Neural cell (in vitro differentiated cells): Measurements from ENCODE around the gene SMARCC2. TPM values are rescaled to one million over a fixed set of nuclear protein-coding genes. Genes with fewer than 3 reads are reported as not detected.

Experiments used
- H2AFZ ChIP-seq: fragments of 200-600, 300-800 bp; sonication (generic), shearing (Covaris generic); 2 replicates; pipeline ENCODE4 v1.6.0; 2014; ENCODE audit warnings: low read depth, mild to moderate bottlenecking, antibody characterized with exemption, low read length, moderate library complexity
- H3F3A ChIP-seq: fragments of 200-600 bp; shearing (Covaris generic); 2 replicates; pipeline ENCODE4 v1.6.1; 2016; ENCODE audit warnings: mild to moderate bottlenecking, moderate library complexity, mixed read lengths, antibody characterized with exemption, low read length; ENCODE audit not compliant: insufficient read depth, poor library complexity, severe bottlenecking
- H3K27ac ChIP-seq: fragments of 200-600, 300-800 bp; sonication (generic), shearing (Covaris generic); 2 replicates; pipeline ENCODE4 v1.5.1; 2014; ENCODE audit warnings: mild to moderate bottlenecking, low read length, moderate library complexity
- H3K27me3 ChIP-seq: fragments of 300-800, 200-600 bp; sonication (generic), shearing (Covaris generic); 2 replicates; pipeline ENCODE4 v1.6.0; 2014; ENCODE audit warnings: mild to moderate bottlenecking, low read depth, low read length, moderate library complexity; ENCODE audit not compliant: insufficient read depth
- H3K36me3 ChIP-seq: fragments of 300-800, 200-600 bp; sonication (generic), shearing (Covaris generic); 2 replicates; pipeline ENCODE4 v1.5.1; 2014; ENCODE audit warnings: mild to moderate bottlenecking, antibody characterized with exemption, low read length, moderate library complexity; ENCODE audit not compliant: insufficient read depth
- H3K4me2 ChIP-seq: fragments of 300-800, 200-600 bp; sonication (generic), shearing (Covaris generic); 2 replicates; pipeline ENCODE4 v1.6.0; 2014; ENCODE audit warnings: mild to moderate bottlenecking, low read length
- H3K4me3 ChIP-seq: fragments of 300-800, 200-600 bp; sonication (generic), shearing (Covaris generic); 2 replicates; pipeline ENCODE4 v1.5.1; 2014; ENCODE audit warnings: mild to moderate bottlenecking, low read length, moderate library complexity
- H3K79me2 ChIP-seq: fragments of 200-600 bp; shearing (Covaris generic); replicated peaks from 2 replicates; pipeline ENCODE4 v1.6.0; 2014; ENCODE audit warnings: mild to moderate bottlenecking, low read length, moderate library complexity; ENCODE audit not compliant: insufficient read depth
- H3K9ac ChIP-seq: fragments of 300-800, 200-600 bp; sonication (generic), shearing (Covaris generic); 2 replicates; pipeline ENCODE4 v1.6.1; 2016; ENCODE audit warnings: mild to moderate bottlenecking, low read length, mixed read lengths
- H3K9me2 ChIP-seq: fragments of 200-600 bp; shearing (Covaris generic); 2 replicates; pipeline ENCODE4 v1.6.1; 2016; ENCODE audit warnings: mild to moderate bottlenecking, low read length, mixed read lengths; ENCODE audit not compliant: insufficient read depth
- H3K9me3 ChIP-seq: fragments of 200-600, 300-800 bp; sonication (generic), shearing (Covaris generic); 2 replicates; pipeline ENCODE4 v1.6.1; 2016; ENCODE audit warnings: mild to moderate bottlenecking, mixed run types, low read length, moderate library complexity, mixed read lengths
- H4K20me1 ChIP-seq: fragments of 200-600 bp; shearing (Covaris generic); 2 replicates; pipeline ENCODE4 v1.6.1; 2016; ENCODE audit warnings: mild to moderate bottlenecking, mixed run types; ENCODE audit not compliant: insufficient read depth
- EP300 ChIP-seq: fragments of 450-650 bp; conservative IDR thresholded peaks from 2 replicates; pipeline ENCODE4 v1.6.1; 2014; ENCODE audit warnings: antibody characterized with exemption, mild to moderate bottlenecking, moderate library complexity; ENCODE audit not compliant: poor library complexity, severe bottlenecking
- EZH2 ChIP-seq: fragments of 200-600, 300-800 bp; shearing (Covaris generic), sonication (generic); IDR thresholded peaks from 2 replicates; pipeline ENCODE4 v1.6.1; 2014; ENCODE audit warnings: antibody characterized with exemption, low read length, borderline replicate concordance, mild to moderate bottlenecking; ENCODE audit not compliant: insufficient read depth, poor library complexity, severe bottlenecking
- MXI1 ChIP-seq: fragments of 450-650 bp; conservative IDR thresholded peaks from 2 replicates; pipeline ENCODE4 v1.6.1; 2014; ENCODE audit warnings: antibody characterized with exemption, mild to moderate bottlenecking; ENCODE audit not compliant: poor library complexity, severe bottlenecking
- POLR2AphosphoS5 ChIP-seq: IDR thresholded peaks from 2 replicates; pipeline ENCODE4 v1.6.1; 2012
- RAD21 ChIP-seq: fragments of 450-650 bp; conservative IDR thresholded peaks from 2 replicates; pipeline ENCODE4 v1.6.1; 2014; ENCODE audit warnings: antibody characterized with exemption, mild to moderate bottlenecking, moderate library complexity
- SMC3 ChIP-seq: fragments of 450-650 bp; conservative IDR thresholded peaks from 2 replicates; pipeline ENCODE4 v1.6.1; 2014; ENCODE audit warnings: antibody characterized with exemption, mild to moderate bottlenecking, moderate library complexity; ENCODE audit not compliant: poor library complexity
- TAF1 ChIP-seq: IDR thresholded peaks from 2 replicates; pipeline ENCODE4 v1.6.1; 2012; ENCODE audit warnings: low read depth
- polyA plus RNA-seq: library from polyadenylated mRNA; depleted of rRNA; stranded (reverse); fragments of >200 nt; gene quantifications from 2 replicates; pipeline ENCODE4 v1.2.3, GENCODE V29; 2014
- TF ChIP-seq, protein P1 (sequence below): fragments of 450-650 bp; IDR thresholded peaks from 2 replicates; pipeline ENCODE4 v1.5.1; 2014; ENCODE audit warnings: antibody characterized with exemption, mild to moderate bottlenecking, moderate library complexity; ENCODE audit not compliant: poor library complexity, severe bottlenecking
- TF ChIP-seq, protein P2 (sequence below): IDR thresholded peaks from 2 replicates; pipeline ENCODE4 v1.6.1; 2012; ENCODE audit warnings: borderline replicate concordance

The SMARCC2 gene
- polyA plus RNA-seq, 1 donor from 2014 or later, result 85.6 TPM

DNA sequence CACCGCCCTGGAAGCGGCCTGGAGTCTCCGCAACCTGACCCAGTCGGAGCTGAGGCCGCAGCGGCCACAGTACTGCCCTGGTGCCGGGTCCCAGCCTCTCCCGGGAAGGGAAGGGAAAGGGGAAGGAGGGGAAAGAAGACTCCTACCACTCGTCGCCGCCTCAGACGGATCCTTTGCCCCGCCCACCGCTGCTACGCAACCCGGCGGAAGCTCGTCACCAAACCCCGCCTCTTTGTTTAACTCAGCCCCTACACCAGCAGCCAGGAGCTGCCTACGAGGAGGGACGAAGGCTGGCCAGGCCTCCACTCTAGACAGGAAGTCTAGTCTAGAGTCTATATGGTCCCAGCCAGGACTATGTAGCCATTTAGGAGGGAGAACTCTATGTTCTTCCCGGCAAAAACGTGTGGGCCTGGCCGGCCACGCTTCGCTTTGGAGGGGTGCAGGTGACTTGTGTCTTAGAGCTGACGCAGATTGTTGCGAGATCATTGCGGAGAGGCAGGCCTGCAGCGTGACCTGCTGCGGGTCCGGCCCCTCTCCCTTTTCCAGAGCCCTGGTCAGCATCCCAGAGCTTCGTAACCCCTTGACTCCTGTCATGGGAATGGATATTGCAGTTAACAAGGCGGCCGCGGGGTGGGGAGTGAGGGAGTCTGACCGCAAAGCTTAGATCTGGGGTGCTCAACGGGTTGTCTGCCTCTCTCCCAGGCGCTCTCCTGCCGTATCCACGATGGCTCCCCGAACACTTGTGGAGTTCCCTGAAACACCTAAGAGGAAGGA is 32.7 kb upstream of the SMARCC2 start, which contains the start of gene RNF41:
Gene RNF41 (minus strand): TSS at position 166 of the 774 bp plus-strand sequence. CDS start 7,875 bp downstream, outside the sequence.
- Histone ChIP-seq H3F3A (peaks cover 5% of the 10 kb centered on the region), H2AFZ (peak within 1 kb of the TSS; percentile 86), H3K9me2 (no peaks in the 10 kb centered on the region), H3K27ac (peak within 1 kb of the TSS; percentile 99), H3K4me3 (peak within 1 kb of the TSS; percentile 78), H3K27me3 (no peaks in the 10 kb centered on the region), H3K9me3 (no peaks in the 10 kb centered on the region), H3K36me3 (no peaks in the 10 kb centered on the region), H4K20me1 (no peaks in the 10 kb centered on the region), H3K79me2 (peaks cover 9% of the 10 kb centered on the region), H3K4me2 (peak within 1 kb of the TSS; percentile 93), H3K9ac (peak within 1 kb of the TSS; percentile 97)
- TF ChIP-seq MXI1 (peak; percentile 68), EZH2 (no peak), TAF1 (no peak), RAD21 (no peak), EP300 (peak; percentile 38), POLR2AphosphoS5 (peak; percentile 97), SMC3 (no peak)
- TF ChIP-seq, protein P1, sequence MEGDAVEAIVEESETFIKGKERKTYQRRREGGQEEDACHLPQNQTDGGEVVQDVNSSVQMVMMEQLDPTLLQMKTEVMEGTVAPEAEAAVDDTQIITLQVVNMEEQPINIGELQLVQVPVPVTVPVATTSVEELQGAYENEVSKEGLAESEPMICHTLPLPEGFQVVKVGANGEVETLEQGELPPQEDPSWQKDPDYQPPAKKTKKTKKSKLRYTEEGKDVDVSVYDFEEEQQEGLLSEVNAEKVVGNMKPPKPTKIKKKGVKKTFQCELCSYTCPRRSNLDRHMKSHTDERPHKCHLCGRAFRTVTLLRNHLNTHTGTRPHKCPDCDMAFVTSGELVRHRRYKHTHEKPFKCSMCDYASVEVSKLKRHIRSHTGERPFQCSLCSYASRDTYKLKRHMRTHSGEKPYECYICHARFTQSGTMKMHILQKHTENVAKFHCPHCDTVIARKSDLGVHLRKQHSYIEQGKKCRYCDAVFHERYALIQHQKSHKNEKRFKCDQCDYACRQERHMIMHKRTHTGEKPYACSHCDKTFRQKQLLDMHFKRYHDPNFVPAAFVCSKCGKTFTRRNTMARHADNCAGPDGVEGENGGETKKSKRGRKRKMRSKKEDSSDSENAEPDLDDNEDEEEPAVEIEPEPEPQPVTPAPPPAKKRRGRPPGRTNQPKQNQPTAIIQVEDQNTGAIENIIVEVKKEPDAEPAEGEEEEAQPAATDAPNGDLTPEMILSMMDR, result no peak
- TF ChIP-seq, protein P2, sequence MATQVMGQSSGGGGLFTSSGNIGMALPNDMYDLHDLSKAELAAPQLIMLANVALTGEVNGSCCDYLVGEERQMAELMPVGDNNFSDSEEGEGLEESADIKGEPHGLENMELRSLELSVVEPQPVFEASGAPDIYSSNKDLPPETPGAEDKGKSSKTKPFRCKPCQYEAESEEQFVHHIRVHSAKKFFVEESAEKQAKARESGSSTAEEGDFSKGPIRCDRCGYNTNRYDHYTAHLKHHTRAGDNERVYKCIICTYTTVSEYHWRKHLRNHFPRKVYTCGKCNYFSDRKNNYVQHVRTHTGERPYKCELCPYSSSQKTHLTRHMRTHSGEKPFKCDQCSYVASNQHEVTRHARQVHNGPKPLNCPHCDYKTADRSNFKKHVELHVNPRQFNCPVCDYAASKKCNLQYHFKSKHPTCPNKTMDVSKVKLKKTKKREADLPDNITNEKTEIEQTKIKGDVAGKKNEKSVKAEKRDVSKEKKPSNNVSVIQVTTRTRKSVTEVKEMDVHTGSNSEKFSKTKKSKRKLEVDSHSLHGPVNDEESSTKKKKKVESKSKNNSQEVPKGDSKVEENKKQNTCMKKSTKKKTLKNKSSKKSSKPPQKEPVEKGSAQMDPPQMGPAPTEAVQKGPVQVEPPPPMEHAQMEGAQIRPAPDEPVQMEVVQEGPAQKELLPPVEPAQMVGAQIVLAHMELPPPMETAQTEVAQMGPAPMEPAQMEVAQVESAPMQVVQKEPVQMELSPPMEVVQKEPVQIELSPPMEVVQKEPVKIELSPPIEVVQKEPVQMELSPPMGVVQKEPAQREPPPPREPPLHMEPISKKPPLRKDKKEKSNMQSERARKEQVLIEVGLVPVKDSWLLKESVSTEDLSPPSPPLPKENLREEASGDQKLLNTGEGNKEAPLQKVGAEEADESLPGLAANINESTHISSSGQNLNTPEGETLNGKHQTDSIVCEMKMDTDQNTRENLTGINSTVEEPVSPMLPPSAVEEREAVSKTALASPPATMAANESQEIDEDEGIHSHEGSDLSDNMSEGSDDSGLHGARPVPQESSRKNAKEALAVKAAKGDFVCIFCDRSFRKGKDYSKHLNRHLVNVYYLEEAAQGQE, result peak; percentile 21

DNA sequence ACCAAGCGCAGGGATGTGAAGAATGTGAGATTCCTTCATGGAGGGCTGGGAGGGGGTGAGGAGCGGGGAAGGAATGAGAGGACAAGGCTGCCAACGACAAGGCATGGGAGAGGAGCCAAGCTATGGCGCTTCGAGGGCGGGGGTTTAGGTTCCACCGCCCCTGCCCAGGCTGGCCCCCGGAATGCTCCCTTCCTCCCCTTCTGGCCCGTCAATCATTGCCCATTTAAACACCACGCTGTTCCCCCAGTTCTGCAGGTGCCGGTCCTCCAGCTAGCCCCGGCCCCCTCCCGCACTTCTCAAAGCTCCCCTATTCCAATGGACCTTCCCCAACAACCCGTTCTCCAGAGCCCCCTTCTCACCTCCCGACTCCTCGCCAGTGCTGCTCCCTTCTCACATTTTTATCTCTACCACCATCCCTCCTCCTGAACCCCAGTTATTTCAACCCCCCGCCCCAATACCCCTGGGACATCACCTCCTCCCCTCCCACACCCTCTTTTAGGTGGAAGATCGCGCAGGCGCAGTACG is 32.0 kb upstream of the SMARCC2 start:
- peak overlapping the region; percentile 99 for H3K27ac ChIP-seq
- H3K9ac ChIP-seq, result peak overlapping the region; percentile 97
- no peaks in the 10 kb centered on the region for H3K9me2 ChIP-seq
- peaks cover 5% of the 10 kb centered on the region for H3F3A ChIP-seq
- H3K9me3 ChIP-seq, result no peaks in the 10 kb centered on the region
- TF ChIP-seq EP300 (no peak), POLR2AphosphoS5 (peak; percentile 42), TAF1 (peak; percentile 77), MXI1 (peak; percentile 69), SMC3 (no peak)
- TF ChIP-seq, protein P1, result no peak
- TF ChIP-seq, protein P2, result peak; percentile 62
- no peaks in the 10 kb centered on the region for H3K27me3 ChIP-seq
- peaks cover 9% of the 10 kb centered on the region for H3K79me2 ChIP-seq
- peak overlapping the region; percentile 78 for H3K4me3 ChIP-seq
- H3K36me3 ChIP-seq, result no peaks in the 10 kb centered on the region
- no peaks in the 10 kb centered on the region for H4K20me1 ChIP-seq
- peak overlapping the region; percentile 74 for H2AFZ ChIP-seq
- peak overlapping the region; percentile 76 for H3K4me2 ChIP-seq
